PC-9 (cell line): ENCODE data around the gene ECE2.

Experiments
- EZH2 ChIP-seq: fragments of 200-600 bp; sonication (generic); IDR thresholded peaks from 2 replicates; pipeline ENCODE4 v1.8.0; 2017; ENCODE audit warnings: antibody characterized with exemption, low read depth
- TF ChIP-seq, protein P1 (sequence below): fragments of 200-600 bp; sonication (generic); conservative IDR thresholded peaks from 2 replicates; pipeline ENCODE4 v1.6.1; 2017; ENCODE audit warnings: mixed run types, antibody characterized with exemption, mild to moderate bottlenecking, moderate library complexity

DNA sequence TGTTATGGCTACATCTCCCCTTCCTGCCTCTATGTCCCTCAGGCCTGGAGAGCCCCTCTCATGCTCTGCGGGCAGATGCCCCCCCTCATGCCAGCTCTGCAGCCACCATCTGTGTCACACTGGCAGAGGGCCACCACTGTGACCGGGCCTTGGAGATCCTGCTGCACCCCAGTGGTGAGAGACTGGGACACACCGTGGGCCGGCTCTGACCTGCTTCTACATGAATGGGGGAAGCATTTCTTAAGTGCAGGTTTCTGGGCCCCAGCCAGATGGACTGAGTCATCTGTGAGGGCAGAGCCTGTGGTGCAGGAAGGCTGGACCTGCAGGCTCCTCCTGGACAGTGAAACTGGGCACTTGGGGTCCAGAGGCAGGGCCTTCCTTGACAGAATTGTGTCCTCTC is 41.6 kb upstream of the ECE2 start:
- TF ChIP-seq, protein P1, sequence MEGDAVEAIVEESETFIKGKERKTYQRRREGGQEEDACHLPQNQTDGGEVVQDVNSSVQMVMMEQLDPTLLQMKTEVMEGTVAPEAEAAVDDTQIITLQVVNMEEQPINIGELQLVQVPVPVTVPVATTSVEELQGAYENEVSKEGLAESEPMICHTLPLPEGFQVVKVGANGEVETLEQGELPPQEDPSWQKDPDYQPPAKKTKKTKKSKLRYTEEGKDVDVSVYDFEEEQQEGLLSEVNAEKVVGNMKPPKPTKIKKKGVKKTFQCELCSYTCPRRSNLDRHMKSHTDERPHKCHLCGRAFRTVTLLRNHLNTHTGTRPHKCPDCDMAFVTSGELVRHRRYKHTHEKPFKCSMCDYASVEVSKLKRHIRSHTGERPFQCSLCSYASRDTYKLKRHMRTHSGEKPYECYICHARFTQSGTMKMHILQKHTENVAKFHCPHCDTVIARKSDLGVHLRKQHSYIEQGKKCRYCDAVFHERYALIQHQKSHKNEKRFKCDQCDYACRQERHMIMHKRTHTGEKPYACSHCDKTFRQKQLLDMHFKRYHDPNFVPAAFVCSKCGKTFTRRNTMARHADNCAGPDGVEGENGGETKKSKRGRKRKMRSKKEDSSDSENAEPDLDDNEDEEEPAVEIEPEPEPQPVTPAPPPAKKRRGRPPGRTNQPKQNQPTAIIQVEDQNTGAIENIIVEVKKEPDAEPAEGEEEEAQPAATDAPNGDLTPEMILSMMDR, result peak; percentile 60
- no peak for TF ChIP-seq EZH2
